CD4-positive, alpha-beta T cell treated with Interleukin-21 for 1 hour (primary cell): ENCODE results near the gene CYP21A2.
"Not testable (repeated sequence)": the region's sequence is repeated elsewhere in the genome, so short reads cannot be mapped to it uniquely, and the experiment has no call there.

ENCODE experiments used
- DNase-seq: peaks from one replicate; pipeline ENCODE4 v3.0.0-alpha.2; 2020

Gene CYP21A2

DNA sequence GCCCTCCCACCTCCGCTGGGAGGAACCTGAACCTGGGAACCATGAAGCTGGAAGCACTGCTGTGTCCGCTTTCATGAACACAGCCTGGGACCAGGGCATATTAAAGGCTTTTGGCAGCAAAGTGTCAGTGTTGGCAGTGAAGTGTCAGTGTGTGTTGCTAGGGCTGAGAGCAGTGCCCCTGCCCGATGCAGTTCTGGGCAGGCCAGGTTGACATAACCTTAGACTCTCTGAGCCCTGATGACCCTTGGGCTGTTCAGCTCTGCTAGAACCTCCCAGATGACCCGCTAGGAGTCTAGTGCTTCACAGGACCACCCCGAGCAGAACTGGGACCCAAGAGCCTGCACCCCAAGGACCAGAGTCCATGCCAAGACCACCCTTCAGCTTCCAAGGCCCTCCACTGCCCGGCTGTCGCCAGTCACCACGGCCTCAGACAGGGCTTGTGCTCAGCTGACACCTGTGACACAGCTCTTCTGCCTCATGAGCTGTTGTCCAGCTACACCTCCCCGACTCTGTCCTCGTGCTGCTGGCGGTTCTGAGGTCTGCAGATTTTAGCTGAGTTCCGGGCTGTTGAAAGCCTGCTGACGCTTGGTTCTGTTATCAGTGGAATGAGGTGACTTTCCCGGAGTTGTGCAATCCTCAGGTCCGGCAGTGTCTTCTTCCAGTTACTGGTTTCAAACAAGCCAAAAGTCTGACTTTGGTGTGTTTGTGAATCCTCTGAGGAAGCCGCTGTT, 2.8 kb upstream of the CYP21A2 start:
- not testable (repeated sequence) for DNase-seq

DNA sequence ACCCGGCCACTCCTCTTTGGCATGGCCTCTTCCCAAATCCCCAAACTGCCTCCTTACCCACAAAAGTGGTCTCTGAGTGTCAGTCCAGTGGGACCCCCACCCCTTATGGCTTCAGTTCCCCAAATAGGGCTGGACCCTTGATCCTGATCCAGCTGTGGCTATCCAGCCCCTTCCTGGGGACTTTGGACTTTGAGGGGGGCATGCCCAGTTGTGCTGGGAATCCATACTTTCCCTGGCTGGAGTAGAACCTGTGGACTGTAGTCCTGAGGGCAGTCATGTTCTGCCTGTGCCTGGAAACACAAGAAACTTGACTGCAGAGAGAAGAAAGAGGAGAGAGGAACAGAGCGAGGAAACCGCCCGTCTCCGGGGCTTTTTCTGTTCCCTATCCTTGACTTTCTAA, 1.1 kb upstream of the CYP21A2 start:
- DNase-seq = not testable (repeated sequence)

DNA sequence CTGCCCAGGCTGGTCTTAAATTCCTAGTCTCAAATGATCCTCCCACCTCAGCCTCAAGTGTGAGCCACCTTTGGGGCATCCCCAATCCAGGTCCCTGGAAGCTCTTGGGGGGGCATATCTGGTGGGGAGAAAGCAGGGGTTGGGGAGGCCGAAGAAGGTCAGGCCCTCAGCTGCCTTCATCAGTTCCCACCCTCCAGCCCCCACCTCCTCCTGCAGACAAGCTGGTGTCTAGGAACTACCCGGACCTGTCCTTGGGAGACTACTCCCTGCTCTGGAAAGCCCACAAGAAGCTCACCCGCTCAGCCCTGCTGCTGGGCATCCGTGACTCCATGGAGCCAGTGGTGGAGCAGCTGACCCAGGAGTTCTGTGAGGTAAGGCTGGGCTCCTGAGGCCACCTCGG, 663 bp downstream of the CYP21A2 start:
- not testable (repeated sequence) for DNase-seq

DNA sequence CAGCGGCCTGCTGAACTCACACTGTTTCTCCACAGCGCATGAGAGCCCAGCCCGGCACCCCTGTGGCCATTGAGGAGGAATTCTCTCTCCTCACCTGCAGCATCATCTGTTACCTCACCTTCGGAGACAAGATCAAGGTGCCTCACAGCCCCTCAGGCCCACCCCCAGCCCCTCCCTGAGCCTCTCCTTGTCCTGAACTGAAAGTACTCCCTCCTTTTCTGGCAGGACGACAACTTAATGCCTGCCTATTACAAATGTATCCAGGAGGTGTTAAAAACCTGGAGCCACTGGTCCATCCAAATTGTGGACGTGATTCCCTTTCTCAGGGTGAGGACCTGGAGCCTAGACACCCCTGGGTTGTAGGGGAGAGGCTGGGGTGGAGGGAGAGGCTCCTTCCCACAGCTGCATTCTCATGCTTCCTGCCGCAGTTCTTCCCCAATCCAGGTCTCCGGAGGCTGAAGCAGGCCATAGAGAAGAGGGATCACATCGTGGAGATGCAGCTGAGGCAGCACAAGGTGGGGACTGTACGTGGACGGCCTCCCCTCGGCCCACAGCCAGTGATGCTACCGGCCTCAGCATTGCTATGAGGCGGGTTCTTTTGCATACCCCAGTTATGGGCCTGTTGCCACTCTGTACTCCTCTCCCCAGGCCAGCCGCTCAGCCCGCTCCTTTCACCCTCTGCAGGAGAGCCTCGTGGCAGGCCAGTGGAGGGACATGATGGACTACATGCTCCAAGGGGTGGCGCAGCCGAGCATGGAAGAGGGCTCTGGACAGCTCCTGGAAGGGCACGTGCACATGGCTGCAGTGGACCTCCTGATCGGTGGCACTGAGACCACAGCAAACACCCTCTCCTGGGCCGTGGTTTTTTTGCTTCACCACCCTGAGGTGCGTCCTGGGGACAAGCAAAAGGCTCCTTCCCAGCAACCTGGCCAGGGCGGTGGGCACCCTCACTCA, 1.4 kb downstream of the CYP21A2 start:
- DNase-seq = not testable (repeated sequence)

DNA sequence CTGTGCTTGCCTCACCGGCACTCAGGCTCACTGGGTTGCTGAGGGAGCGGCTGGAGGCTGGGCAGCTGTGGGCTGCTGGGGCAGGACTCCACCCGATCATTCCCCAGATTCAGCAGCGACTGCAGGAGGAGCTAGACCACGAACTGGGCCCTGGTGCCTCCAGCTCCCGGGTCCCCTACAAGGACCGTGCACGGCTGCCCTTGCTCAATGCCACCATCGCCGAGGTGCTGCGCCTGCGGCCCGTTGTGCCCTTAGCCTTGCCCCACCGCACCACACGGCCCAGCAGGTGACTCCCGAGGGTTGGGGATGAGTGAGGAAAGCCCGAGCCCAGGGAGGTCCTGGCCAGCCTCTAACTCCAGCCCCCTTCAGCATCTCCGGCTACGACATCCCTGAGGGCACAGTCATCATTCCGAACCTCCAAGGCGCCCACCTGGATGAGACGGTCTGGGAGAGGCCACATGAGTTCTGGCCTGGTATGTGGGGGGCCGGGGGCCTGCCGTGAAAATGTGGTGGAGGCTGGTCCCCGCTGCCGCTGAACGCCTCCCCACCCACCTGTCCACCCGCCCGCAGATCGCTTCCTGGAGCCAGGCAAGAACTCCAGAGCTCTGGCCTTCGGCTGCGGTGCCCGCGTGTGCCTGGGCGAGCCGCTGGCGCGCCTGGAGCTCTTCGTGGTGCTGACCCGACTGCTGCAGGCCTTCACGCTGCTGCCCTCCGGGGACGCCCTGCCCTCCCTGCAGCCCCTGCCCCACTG, 2.3 kb downstream of the CYP21A2 start:
- DNase-seq = not testable (repeated sequence)

DNA sequence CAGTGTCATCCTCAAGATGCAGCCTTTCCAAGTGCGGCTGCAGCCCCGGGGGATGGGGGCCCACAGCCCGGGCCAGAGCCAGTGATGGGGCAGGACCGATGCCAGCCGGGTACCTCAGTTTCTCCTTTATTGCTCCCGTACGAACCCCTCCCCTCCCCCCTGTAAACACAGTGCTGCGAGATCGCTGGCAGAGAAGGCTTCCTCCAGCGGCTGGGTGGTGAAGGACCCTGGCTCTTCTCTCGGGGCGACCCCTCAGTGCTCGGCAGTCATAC, 2.8 kb downstream of the CYP21A2 start:
- not testable (repeated sequence) for DNase-seq

DNA sequence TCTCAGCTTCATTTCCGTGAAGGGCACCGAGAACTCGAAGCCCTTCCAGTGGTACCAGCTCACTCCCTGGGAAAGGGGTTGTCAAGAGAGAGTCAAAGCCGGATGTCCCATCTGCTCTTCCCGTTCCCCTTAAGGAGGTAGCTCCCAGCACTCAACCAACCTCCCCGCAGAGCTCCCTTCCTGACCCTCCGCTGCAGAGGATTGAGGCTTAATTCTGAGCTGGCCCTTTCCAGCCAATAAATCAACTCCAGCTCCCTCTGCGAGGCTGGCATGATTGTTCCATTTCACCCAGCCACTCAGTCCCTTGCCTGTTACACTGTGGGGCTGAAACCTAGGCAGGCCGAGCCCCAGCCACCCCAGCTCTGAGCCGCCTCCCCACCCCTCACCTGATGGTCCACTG, 3.2 kb downstream of the CYP21A2 start:
- DNase-seq = not testable (repeated sequence)

DNA sequence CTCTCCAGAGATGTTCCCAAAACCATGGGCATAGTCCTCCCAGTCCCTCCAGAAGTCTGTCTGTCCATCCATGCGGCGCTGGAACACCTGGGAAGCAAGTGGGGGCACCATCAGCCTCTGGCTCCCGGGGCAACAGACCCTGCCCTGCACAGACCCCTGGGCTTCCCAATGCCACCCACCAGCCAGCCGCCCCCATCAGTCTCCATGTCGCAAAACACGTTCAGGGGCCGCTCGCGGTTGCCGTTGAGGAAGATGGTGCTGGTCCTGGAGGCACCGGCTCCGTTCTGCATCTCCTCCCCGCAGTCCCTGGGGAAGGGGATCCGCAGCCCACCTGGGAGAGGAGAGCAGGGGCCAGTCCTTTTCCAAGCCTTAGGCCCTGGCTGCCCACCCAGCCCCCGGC, 4.1 kb downstream of the CYP21A2 start:
- not testable (repeated sequence) for DNase-seq

DNA sequence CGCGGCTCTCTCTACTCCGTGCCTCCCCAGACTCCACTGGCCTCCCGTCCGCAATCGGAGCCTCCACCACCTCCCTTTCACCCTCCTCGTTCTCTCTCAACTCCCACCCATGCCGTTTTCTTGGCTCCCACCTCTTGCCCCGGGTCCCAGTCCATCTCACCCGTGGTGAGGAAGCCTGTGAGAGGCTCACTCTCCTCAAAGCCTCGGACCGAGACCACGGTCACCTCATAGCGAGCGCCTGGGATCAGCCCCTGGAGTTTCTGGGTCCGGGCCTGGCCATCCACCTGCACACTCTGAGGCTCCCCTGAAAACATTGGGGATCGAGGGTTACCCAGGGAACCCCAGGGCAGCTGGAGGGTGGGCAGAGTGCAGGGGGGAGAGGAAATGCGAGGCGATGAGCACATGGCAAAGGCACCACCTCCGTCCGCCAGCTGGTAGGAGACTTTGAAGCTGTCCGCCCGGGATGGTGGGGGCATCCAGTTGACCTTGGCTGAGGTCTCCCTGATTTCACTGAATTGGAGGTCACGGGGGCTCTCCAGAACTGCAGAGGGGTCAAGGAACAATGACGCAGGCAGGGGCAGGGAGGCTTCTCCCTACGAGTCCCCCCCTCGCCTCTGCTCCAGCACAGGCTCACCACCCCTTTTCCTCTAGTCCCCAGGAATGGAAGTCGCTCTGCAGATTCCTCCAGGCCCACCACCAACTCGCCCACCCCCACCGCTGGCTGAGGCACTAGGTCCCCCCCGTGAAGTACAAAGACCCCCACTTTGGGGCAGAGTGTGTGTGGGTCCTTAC, 5.6 kb downstream of the CYP21A2 start:
- DNase-seq = not testable (repeated sequence)

DNA sequence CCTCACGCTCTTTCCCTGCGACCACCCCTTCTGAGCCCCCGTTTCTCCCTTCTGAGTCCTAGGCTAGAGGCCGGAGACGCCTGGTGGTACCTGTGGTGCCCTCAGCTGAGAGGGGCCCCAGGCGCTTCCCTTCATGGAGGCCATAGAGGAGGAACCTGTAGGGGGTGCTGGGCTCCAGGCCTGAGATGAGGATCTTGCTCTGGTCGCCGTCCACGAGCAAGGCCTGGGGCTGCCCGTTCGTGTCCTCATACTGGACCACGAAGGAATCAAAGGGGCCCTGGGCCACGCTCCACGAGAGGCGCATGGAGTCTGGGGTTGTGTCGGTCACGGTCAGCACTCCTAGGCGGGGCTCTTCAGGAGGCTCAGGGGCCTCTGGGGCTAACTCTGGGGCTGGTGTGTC, 6.7 kb downstream of the CYP21A2 start:
- DNase-seq = not testable (repeated sequence)

DNA sequence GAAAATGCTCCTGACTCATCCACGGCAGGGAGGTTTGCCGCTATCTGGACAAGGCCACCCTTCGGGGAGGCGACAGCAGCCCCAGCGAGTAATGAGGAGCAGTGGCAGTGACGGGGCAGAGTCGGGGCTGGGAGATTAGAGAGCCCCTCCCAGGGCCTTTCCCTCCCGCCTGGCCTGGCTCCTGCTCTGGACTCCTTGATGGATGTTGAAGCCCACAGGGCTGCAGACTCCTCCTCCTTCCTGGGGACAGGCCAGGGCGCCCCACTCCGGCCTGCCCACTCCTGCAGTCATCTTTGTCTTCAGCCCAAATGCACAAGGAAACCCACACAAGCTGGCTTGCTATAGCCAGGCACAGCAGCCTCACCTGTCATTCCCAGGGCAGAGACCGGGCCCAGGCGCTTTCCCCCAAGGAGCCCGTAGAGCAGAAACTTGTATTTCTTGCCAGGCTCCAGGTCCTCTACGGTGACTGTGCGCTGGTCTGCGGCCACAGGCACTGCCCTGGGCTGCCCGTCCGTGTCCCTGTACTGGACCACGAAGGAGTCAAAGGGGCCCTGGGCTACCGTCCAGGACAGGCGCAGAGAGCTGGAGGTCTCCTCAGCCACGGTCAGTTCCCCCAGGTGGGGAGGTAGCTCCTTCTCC, 7.7 kb downstream of the CYP21A2 start:
- no peak for DNase-seq

DNA sequence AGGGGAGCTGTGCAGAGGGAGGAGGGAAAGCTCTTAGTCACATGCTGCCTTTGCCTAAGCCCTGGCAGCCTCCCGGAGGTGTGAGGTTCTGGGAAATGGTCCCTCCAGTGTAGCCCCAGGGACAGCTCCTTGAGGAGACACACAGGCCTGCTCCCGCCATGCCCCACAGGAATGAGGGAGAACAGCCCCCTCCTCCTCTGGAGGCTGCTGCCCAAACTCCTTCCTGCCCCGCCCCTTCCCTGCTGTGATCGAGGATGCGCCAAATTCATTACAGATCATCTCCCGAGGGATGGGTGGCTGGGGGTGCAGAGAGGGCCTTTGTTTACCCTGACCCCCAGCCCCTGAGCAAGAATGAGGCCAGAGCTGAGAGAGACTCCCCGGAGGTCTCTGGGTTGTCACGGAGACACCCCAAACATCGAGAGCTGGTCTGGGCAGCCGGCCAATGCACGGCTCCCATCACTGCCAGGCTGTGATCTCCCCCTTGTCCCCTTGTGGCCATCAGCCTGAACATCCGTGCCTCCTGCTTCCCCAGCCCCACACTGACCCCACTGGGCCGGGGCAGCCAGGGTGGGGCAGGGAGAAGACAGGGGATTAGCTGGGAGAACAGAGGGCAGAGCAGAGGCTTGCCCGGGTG, 8.4 kb downstream of the CYP21A2 start:
- DNase-seq = no peak

DNA sequence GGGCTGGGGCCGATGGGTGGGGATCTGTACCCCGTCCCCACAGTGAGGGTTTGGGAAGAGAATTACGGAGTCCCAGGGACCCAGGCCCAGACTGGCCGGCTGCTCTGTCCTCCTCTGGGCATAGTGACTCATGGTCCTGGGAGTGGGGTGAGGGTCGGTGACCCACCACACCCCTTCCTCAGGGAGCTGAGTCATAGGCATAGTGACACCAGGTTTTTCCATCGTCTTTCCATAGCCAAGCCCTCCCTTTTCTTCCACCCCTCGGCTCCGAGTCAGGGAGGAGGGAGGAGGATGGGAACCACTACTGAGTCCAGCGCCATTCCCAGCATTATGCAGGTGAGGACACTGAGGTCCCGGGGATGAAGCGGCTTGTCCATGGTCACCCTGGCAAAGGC, 8.9 kb downstream of the CYP21A2 start:
- DNase-seq = no peak

DNA sequence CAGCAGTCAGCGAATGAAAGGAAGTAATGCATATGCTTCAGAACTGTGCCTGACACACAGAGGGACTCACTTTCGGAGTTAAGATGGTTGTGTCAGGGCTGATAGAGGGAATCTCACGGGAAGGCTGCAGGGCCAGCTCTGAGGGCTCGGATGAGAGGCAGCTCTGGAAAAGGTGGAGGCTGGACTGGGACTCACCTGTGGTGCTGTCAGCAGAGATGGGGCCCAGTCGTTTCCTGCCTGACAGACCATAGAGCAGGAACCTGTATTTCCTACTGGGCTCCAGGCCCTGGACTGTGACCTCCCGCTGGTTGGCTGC, 9.3 kb downstream of the CYP21A2 start:
- DNase-seq = no peak

DNA sequence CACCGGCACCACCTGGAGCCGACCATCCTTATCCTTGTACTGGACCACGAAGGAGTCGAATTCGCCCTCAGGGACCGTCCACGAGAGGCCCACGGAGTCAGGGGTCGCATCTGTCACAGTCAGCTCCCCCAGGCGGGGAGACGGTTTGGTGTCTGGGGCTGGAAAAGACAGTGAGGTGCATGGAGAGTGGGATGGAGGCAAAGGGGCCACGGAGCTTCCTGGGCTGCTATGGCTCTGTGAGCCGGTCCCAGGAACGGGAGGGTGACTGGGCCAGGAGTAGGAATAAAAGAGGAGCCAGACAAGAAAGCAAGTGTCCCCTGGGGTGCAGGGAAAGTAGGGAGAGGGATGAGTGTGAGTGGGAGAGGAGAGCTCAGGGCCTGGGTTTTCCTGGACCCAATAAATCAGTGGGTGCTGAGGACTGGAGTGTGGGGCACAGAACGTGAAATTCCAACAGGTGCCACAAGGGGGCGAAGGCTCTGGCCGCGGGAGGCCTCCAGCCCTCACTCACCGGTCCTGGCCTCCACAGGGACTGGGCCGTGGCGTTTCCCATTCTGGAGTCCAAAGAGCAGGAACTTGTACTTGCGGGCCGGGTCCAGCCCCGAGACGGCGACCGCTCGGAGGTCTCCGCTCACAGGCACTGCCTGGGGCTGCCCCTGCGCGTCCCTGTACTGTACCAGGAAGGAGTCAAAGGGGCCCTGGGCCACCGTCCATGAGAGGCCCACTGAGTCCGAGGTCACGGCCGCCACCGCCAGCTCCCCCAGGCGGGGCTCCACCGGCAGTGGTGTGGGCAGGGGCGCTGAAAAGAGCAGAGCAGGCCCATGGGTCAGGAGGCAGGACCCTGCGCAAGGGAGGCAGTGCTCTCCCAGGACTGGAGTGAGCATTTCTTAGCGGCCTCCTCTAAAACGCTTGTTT, 9.9 kb downstream of the CYP21A2 start:
- peak; percentile 63 for DNase-seq

DNA sequence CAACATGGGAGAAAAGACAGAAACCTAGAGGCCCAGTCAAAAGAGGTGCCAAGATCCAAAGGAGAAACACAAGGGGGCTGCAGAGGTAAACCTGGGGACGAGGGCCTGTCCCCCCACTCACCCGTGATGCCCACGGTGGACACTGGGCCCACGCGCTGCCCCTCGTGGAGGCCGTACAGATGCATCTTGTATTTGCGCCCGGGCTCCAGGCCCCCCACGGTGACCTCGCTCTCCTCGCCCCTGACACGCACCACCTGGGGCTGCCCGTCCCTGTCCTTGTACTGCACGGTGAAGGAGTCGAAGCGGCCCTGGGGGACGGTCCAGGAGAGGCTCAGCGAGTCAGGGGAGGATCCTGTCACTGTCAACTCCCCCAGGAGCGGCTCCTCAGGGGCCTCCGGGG, 10.9 kb downstream of the CYP21A2 start:
- not testable (repeated sequence) for DNase-seq

DNA sequence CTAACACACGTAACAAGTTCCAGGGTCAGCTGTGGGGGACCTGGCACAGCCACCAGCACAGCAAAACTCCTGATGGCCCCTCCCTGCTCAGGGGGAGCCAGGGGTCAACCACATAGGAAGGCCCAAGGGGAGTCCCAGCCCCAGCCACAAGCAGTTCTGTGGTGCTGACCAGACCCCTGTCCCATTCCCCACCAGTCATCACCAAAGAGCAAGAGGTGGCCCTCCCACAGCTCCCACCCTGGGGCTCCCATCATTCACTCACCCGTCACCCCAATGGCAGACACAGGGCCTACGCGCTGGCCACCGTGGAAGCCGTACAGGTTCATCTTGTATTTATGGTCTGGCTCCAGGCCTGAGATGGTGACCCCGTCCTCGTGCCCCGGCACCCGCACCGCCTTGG, 11.5 kb downstream of the CYP21A2 start:
- not testable (repeated sequence) for DNase-seq

DNA sequence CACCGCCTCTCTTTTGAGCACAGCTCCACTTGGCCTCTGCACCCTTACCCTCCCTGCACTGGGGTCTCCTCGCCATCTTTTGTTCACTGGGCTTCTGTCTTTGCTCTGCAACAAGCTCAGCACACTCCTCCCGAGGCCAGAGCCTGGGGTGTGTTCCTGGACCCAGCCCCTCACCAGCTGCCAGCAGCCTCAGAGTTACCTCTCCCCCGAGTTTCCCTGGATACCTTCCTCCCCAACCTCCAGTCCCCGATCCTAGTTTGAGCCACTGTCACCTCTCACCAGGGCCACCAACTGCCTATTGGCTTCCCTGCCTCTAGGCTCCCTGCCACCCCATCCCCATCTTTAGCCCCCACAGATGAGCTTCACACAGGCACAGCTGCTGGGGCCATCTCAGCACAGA, 12.3 kb downstream of the CYP21A2 start:
- DNase-seq = no peak

DNA sequence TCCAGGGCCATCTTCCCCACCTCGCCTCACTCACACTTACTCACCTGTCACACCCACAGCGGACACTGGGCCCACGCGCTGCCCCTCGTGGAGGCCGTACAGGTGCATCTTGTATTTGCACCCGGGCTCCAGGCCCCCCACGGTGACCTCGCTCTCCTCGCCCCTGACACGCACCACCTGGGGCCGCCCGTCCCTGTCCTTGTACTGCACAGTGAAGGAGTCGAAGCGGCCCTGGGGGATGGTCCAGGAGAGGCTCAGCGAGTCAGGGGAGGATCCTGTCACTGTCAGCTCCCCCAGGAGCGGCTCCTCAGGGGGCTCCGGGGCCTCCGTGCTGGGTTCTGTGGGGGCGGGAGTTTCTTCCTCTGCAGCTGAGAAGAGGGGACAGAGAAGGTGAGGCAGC, 14.4 kb downstream of the CYP21A2 start:
- DNase-seq = not testable (repeated sequence)

DNA sequence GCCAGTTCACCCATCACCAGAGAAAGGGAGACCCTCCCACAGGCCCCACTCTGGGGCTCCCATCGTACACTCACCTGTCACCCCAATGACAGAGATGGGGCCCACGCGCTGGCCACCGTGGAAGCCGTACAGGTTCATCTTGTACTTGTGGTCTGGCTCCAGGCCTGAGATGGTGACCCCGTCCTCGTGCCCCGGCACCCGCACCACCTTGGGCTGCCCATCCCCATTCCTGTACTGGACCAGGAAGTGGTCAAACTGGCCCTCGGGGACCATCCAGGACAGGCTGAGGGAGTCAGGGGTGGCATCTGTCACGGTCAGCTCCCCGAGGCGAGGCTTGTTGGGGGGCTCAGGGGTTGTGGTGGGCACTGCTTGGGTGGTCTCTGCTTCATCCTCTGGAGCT, 15.1 kb downstream of the CYP21A2 start:
- not testable (repeated sequence) for DNase-seq

DNA sequence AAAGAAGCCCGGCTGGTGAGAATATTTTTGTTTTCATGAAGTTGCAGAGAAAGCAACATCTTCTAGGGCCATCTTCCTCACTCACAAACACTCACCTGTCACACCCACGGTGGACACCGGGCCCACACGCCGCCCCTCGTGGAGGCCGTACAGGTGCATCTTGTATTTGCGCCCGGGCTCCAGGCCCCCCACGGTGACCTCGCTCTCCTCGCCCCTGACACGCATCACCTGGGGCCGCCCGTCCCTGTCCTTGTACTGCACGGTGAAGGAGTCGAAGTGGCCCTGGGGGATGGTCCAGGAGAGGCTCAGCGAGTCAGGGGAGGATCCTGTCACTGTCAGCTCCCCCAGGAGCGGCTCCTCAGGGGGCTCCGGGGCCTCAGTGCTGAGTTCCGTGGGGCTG, 17.5 kb downstream of the CYP21A2 start:
- not testable (repeated sequence) for DNase-seq
